Sciatic nerve (tissue), 2 donors: ENCODE measurements around the gene CAMSAP1. TPM values are rescaled to one million over a fixed set of nuclear protein-coding genes. Genes with fewer than 3 reads are reported as not detected.

Source experiments
- ATAC-seq: fragments of 200-7000 bp; cut with Tn5 transposase; one replicate; pipeline ENCODE4 v1.9.1; 2020; ENCODE audit warnings: mild to moderate bottlenecking, moderate library complexity
- DNase-seq: peaks from one replicate; pipeline ENCODE4 v3.0.0-alpha.2; 2020; ENCODE audit warnings: low spot score
- intact Hi-C: fragments of 100-400 bp; cut with DNase I; formaldehyde crosslinking; loops from one replicate; pipeline ENCODE4 v1.14.2; 2022
- total RNA-seq: library from RNA; stranded (reverse); fragmentation: NEBNext Ultra II Directional; extraction: Animal tissue kit (Norgen Biotek cat#: 25700); gene quantifications from one replicate; pipeline ENCODE4 v1.2.1, GENCODE V29; 2021
- donor health status: DM: no; HTN: no; CAD: no.
- donor health status: DM: no; HTN: no; CAD: no.

CAMSAP1 gene
- total RNA-seq, 1 donor from 2014 or later = 39.8 TPM

DNA sequence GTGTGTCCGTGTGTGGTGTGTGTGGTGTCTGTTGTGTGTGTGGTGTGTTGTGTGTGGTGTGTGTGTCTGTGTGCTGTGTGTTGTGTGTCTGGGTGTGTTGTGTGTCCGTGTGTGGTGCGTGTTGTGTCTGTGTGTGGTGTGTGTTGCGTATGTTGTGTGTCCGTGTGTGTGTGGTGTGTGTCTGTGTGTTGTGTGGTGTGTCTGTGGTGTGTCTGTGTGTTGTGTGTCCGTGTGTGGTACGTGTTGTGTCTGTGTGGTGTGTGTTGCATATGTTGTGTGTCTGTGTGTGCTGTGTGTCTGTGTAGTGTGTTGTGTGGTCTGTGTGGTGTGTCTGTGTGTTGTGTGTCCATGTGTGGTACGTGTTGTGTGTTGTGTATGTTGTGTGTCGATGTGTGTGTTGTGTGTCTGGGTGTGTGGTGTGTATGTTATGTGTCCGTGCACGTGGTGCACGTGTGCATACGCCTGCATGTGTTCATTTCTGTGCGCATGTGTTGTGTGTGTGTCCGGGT lies 133.1 kb downstream of the CAMSAP1 start:
- no peak for DNase-seq
- no peak for ATAC-seq
- intact Hi-C loops = no loop called here

DNA sequence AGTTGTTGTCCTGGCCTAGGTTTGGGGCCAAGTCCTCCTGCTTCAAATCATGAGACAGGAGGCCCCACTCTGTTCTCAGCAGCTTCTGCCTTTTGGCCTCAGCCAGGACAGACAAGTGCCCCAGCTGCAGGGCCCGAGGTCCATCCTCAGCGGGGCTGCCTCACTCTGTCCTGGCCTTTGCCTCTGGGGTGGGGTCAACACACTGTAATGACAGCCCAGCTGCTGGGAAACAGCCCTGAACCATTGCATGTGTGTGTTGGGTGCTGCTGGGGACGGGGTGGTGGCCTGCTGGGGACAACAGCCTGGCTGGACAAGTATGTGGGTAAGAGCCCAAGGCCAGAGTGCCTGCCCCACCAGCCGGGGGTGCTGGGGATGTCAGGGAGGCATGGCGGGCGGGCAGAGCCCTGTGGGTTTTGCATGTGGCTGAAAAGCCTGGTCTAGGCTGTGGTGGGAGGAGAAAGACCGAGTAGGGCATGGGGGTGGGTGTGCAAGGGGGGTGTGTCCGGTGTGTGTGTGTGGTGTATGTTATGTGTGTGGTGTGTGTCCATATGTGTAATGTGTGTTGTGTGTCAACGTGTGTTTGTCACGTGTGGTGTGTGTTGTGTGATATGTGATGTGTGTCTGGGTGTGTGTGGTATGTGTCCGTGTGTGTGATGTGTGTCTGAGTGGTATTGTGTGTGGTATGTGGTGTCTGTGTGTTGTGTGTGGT lies 133.7 kb downstream of the CAMSAP1 start:
- ATAC-seq = no peak
- intact Hi-C loops = no loop called here
- no peak for DNase-seq

- no peak for ATAC-seq
- intact Hi-C loops = no loop called here
Measured at GRCh38 chr9:135772702-135773493, 134.4 kb downstream of the CAMSAP1 start.

GRCh38 chr9:135772056-135772646 lies 135.2 kb downstream of the CAMSAP1 start:
- intact Hi-C loops = no loop called here
- no peak for ATAC-seq
- DNase-seq = no peak

More at GRCh38 chr9:135772702-135773493, 134.4 kb downstream of the CAMSAP1 start:
- no peak for DNase-seq

DNA sequence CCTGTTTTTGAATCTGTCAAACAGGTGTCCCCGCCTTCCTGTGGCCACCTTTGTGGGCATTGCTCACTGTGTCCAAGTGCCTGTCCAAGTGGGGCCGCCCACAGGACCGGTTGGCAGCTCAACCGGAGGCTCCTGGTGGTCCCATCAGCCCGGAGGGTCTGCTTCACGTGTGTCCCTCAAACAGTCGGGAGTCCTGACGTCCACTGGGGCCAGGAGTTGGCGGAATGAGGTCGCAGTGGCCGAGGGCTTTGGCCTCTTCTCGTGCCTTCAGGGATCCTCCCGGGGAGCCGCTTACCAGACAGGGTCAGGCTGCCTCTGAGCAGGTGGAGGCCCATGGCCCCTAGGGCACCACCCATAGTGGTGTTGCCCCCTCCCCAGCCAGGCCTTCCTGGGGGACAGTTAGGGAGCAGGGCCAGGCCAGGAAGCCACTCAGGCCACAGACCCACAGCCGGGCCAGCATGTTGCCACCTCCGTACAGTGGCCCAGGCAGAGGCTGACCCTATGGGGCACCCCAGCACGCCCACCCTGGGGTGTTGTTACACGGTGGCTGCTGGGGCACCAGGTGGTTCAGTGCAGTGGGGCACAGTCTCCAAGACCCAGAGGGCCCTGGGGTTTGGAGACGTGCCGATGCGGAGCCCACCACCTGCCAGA lies 135.8 kb downstream of the CAMSAP1 start:
- DNase-seq = no peak
- intact Hi-C loops = no loop called here
- no peak for ATAC-seq

DNA sequence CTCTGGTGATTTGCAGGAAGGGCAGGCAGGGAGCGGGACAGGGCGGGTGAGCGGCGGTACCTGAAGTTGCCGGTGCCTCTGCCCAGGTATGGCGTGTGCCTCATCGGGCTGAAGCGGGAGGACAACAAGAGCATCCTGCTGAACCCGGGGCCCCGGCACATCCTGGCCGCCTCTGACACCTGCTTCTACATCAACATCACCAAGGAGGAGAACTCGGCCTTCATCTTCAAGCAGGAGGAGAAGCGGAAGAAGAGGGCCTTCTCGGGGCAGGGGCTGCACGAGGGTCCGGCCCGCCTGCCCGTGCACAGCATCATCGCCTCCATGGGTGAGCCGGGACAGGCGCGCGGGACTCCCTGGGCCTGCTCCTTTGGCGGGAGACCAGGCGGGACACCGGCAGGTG lies 136.6 kb downstream of the CAMSAP1 start:
- DNase-seq (no peak), ATAC-seq (no peak)
- intact Hi-C loops = no loop called here

- intact Hi-C loops = no loop called here
- DNase-seq = no peak
- no peak for ATAC-seq
Measured at GRCh38 chr9:135770203-135770535, 137.2 kb downstream of the CAMSAP1 start.

GRCh38 chr9:135769489-135770202 lies 137.7 kb downstream of the CAMSAP1 start:
- ATAC-seq (no peak), DNase-seq (no peak)
- intact Hi-C loops = no loop called here

- ATAC-seq = no peak
- no peak for DNase-seq
- intact Hi-C loops = no loop called here
Measured at GRCh38 chr9:135768516-135769218, 138.7 kb downstream of the CAMSAP1 start.

- intact Hi-C loops = no loop called here
- ATAC-seq (no peak), DNase-seq (no peak)
Measured at GRCh38 chr9:135766707-135767106, 140.6 kb downstream of the CAMSAP1 start.

DNA sequence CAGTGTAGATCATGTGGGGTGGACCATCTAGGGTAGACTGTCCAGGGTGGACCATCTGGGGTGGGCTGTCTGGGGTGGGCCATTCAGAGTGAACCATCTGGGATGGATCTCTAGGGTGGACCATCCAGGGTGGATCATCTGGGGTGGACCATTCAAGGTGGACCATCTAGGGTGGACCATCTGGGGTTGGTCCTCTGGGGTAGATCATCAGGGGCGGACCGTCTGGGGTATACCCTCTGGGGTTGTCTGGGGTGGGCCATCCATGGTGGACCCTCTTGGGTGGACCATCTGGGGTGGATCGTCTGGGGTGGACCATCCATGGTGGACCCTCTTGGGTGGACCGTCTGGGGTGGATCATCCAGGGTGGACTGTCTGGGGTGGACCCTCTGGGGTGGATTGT lies 141.1 kb downstream of the CAMSAP1 start:
- DNase-seq = no peak
- intact Hi-C loops = no loop called here
- no peak for ATAC-seq

- intact Hi-C loops = no loop called here
- DNase-seq = no peak
- ATAC-seq = no peak
Measured at GRCh38 chr9:135765416-135765815, 141.9 kb downstream of the CAMSAP1 start.

DNA sequence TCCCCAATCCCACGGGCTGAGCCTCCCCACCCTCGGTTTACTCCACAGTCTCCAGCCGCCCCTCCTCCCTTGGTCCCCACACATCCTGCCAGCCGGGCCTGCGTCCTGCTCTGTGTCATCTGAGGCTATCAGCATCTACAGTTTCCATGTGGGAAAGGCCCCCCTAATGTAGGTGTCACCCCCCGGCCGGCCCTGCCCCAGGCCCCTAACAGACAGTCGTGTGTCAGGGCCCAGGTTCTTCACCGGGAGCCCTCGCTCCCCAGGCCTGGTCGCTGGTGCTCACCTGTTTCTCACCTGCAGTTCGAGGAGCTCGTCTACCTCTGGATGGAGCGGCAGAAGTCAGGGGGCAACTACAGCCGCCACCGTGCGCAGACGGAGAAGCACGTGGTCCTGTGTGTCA lies 142.6 kb downstream of the CAMSAP1 start:
- no peak for ATAC-seq
- DNase-seq = no peak
- intact Hi-C loops = no loop called here

- intact Hi-C loops = no loop called here
- no peak for DNase-seq
- no peak for ATAC-seq
Measured at GRCh38 chr9:135763716-135764446, 143.5 kb downstream of the CAMSAP1 start.

DNA sequence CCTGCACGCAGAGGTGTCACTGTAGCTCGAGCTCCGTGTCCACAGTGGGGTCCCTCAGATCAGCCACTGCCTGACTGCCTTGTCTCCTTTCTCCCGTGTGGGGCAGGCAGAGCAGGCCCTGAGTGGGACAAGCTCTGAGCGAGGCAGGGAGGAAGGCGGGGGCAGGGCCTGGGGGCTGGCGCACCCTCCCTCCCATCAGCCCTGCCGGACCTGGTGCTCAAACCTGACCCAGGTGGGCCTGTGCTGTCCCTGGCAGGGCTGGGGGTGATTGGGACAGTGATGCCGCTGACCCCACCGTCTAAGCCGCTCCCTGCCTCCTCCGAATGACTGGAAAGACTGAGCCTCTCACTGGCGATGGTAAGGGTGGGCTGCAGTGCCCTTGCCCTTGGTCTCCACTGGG lies 144.4 kb downstream of the CAMSAP1 start:
- no peak for ATAC-seq
- intact Hi-C loops = no loop called here
- DNase-seq = no peak

DNA sequence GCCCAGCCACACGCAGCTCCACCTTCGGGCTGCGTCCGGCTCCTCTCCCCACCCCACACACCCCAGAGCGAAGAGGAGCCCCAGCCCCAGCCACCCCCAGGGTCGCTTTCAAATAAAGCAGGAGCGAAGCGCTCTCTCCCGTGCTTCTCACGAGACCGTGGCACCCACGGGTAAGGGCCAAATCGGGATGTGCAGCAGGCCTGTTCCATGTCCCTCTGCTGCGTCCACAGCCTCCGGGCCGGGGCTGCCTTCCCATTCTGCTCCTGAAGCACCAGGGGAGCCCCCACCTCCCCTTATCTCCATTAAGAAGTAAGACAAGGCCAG lies 145.5 kb downstream of the CAMSAP1 start:
- ATAC-seq (no peak), DNase-seq (no peak)
- intact Hi-C loops = no loop called here

GRCh38 chr9:135761150-135761844 lies 146.0 kb downstream of the CAMSAP1 start:
- DNase-seq = no peak
- intact Hi-C loops = no loop called here
- ATAC-seq = no peak
